B cell (primary cell): ENCODE results near the gene SLC4A5. TPM values are rescaled to one million over a fixed set of nuclear protein-coding genes. Genes with fewer than 3 reads are reported as not detected.

Source experiments
- ATAC-seq: fragments of 200-7000 bp; cut with Tn5 transposase; one replicate; pipeline ENCODE4 v1.10.0; 2021; ENCODE audit warnings: low read depth, mild to moderate bottlenecking, moderate number of reproducible peaks, moderate library complexity
- CTCF ChIA-PET: fragments of 350-600 bp; sonication (Branson Sonifier 250); formaldehyde crosslinking; loops from one replicate; lab custom pipeline; 2021; ENCODE audit warnings: antibody characterized with exemption, inconsistent platforms; lab: Charles Lee
- POLR2A ChIA-PET: fragments of 350-600 bp; sonication (Branson Sonifier 250); formaldehyde crosslinking; loops from one replicate; lab custom pipeline; 2021; ENCODE audit warnings: antibody characterized with exemption; lab: Charles Lee
- DNase-seq: peaks from one replicate; pipeline ENCODE4 v3.0.0; 2013
- H2AFZ ChIP-seq: 2 replicates; pipeline ENCODE4 v1.6.1; 2012; ENCODE audit warnings: mild to moderate bottlenecking, low read depth, low read length; ENCODE audit not compliant: insufficient read depth, poor library complexity, severe bottlenecking
- H3K27ac ChIP-seq, 2 donors: 1 replicate in 1 of 2; 2 replicates in 1 of 2; pipeline ENCODE4 v1.5.1; 2012 to 2013; ENCODE audit warnings: low read length in 2 of 2, mild to moderate bottlenecking in 2 of 2, moderate library complexity in 1 of 2
- H3K27me3 ChIP-seq, 4 experiments: fragments of 200-600 bp in 1 of 4; sonication (generic) in 1 of 4; replicated peaks in 1 of 4; 1 replicate in 2 of 4; 2 replicates in 2 of 4; pipeline versions ENCODE4 v1.6.1 to v1.7.0; 2013 to 2016; ENCODE audit warnings: low read length in 3 of 4, mild to moderate bottlenecking in 2 of 4, mixed read lengths in 1 of 4, moderate library complexity in 1 of 4; ENCODE audit not compliant: insufficient read depth in 4 of 4, control insufficient read depth in 3 of 4; ENCODE audit errors: control extremely low read depth in 1 of 4
- H3K36me3 ChIP-seq, 2 experiments: replicated peaks in 1 of 2; 1 replicate in 1 of 2; 2 replicates in 1 of 2; pipeline versions ENCODE4 v1.6.1 to v1.7.1; 2013; ENCODE audit warnings: low read length in 1 of 2; ENCODE audit not compliant: insufficient read depth in 2 of 2, control insufficient read depth in 1 of 2; ENCODE audit errors: control extremely low read depth in 1 of 2, extremely low read depth in 1 of 2
- H3K4me1 ChIP-seq, 2 donors: fragments of 200-600 bp in 1 of 2; sonication (generic) in 1 of 2; 1 replicate in 1 of 2; 2 replicates in 1 of 2; pipeline versions ENCODE4 v1.5.1 to v1.6.1; 2013 to 2017; ENCODE audit warnings: low read length in 2 of 2; ENCODE audit not compliant: control insufficient read depth in 2 of 2, insufficient read depth in 2 of 2
- H3K4me2 ChIP-seq: replicated peaks from 2 replicates; pipeline ENCODE3; 2012; ENCODE audit warnings: mild to moderate bottlenecking, low read depth, low read length; ENCODE audit not compliant: poor library complexity, severe bottlenecking
- H3K4me3 ChIP-seq, 5 experiments: fragments of 200-600 bp in 1 of 5; sonication (generic) in 1 of 5; 1 replicate in 3 of 5; 2 replicates in 2 of 5; pipeline versions ENCODE4 v1.5.1 to v1.7.0; 2011 to 2016; ENCODE audit warnings: low read length in 4 of 5, mild to moderate bottlenecking in 4 of 5, low read depth in 2 of 5, control low read depth in 1 of 5, moderate library complexity in 1 of 5; ENCODE audit not compliant: insufficient read depth in 1 of 5; ENCODE audit errors: control extremely low read depth in 1 of 5, extremely low read depth in 1 of 5
- H3K79me2 ChIP-seq: fragments of 200-600 bp; sonication (generic); one replicate; pipeline ENCODE4 v1.6.0; 2016; ENCODE audit warnings: low read length; ENCODE audit not compliant: control insufficient read depth, insufficient read depth
- H3K9ac ChIP-seq: fragments of 200-600 bp; sonication (generic); 2 replicates; pipeline ENCODE4 v1.6.1; 2017; ENCODE audit warnings: mild to moderate bottlenecking, low read length, moderate library complexity
- H3K9me3 ChIP-seq, 3 donors: one replicate each; pipeline versions ENCODE4 v1.6.1 to v1.7.1; 2013; ENCODE audit warnings: low read length in 2 of 3; ENCODE audit not compliant: control insufficient read depth in 2 of 3, insufficient read depth in 1 of 3; ENCODE audit errors: control extremely low read depth in 1 of 3
- H4K20me1 ChIP-seq: 2 replicates; pipeline ENCODE4 v1.6.0; 2012; ENCODE audit warnings: mild to moderate bottlenecking, low read length; ENCODE audit not compliant: insufficient read depth, control insufficient read depth, poor library complexity, severe bottlenecking
- H3K27ac Mint-ChIP-seq: one replicate; pipeline ENCODE4 v1.8.0; 2021; ENCODE audit warnings: mixed read lengths
- H3K27me3 Mint-ChIP-seq: one replicate; pipeline ENCODE4 v1.8.0; 2021; ENCODE audit warnings: mixed read lengths
- H3K4me1 Mint-ChIP-seq: one replicate; pipeline ENCODE4 v1.8.0; 2021; ENCODE audit warnings: mixed read lengths
- H3K4me3 Mint-ChIP-seq: one replicate; pipeline ENCODE4 v1.8.0; 2021; ENCODE audit warnings: mixed read lengths
- H3K9me3 Mint-ChIP-seq: one replicate; pipeline ENCODE4 v1.8.0; 2022; ENCODE audit warnings: mixed read lengths; ENCODE audit not compliant: insufficient read depth
- CTCF ChIP-seq: fragments of 200-600 bp; IDR thresholded peaks from one replicate; pipeline ENCODE4 v1.8.0; 2022; ENCODE audit warnings: antibody characterized with exemption, mild to moderate bottlenecking
- EZH2 ChIP-seq: IDR thresholded peaks from 2 replicates; pipeline ENCODE4 v1.6.1; 2012; ENCODE audit warnings: borderline replicate concordance, low read depth, mild to moderate bottlenecking, moderate library complexity, low read length; ENCODE audit not compliant: insufficient read depth, poor library complexity, severe bottlenecking
- WGBS: methylation state at CpG from one replicate; pipeline ENCODE4 v1.1.5; 2013; ENCODE audit warnings: missing lambda C conversion rate; ENCODE audit not compliant: insufficient coverage; 5-methylcytosine and 5-hydroxymethylcytosine counted together
- intact Hi-C: fragments of 100-400 bp; cut with micrococcal nuclease; formaldehyde crosslinking; loops from one replicate; pipeline ENCODE4 v1.10.0; 2022
- polyA plus RNA-seq: library from polyadenylated mRNA; depleted of rRNA; stranded (reverse); fragments of >200 nt; gene quantifications from 2 replicates; pipeline ENCODE4 v1.2.3, GENCODE V29; 2012
- total RNA-seq, 2 donors: library from RNA; stranded (reverse); fragments of 120-200 nt in 1 of 2; gene quantifications; 1 replicate in 1 of 2; 2 replicates in 1 of 2; pipeline versions ENCODE4 v1.2.3 to v1.2.4, GENCODE V29; 2013 to 2022

SLC4A5 gene
- total and polyA plus RNA-seq, 2 donors (not counting 1 experiment from before 2014, with no cell fraction given), result 3.3 to 9.7 TPM

DNA sequence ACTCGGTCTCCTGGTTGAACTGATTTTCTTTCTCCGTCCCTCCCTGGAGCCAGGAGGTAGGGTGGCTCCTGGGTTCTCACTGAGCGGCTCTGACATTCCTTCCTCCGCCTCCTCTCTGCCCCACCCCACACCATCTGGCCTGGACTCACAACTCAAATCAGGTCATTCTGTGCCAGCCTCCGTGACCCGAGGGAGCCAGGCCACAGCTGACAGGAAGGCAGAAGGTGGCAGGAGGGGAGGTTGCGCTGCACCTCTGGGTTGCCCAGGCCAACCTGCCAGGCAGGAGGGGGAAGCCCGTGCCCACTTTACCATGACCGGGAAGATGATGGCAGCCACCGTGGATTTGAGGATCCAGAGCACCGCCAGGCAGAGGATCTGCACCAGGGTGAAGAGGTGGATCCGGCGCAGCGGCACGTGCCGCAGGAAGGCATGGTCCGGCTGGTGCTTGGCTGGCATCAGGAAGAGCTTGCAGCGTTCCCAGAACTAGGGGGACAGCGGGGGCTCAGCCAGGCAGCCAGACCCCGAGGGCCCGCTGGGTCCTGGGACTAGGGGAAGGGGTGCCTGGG is 116.5 kb downstream of the SLC4A5 start:
- CTCF ChIA-PET, result interaction anchor here (1.1 kb wide), 1 partner anchor 108 kb away, joined by 3 read pairs; no protein-coding TSS in a partner anchor
- no peak overlapping the region for H3K27ac Mint-ChIP-seq
- no peaks in the 10 kb centered on the region for H3K4me1 ChIP-seq

More for the DNA sequence above, 116.5 kb downstream of the SLC4A5 start:
- no peak overlapping the region for H3K27ac ChIP-seq
- no peaks in the 10 kb centered on the region for H3K9me3 Mint-ChIP-seq
- POLR2A ChIA-PET, result no interaction called here
- H3K4me3 Mint-ChIP-seq, result no peak overlapping the region
- no peaks in the 10 kb centered on the region for H3K79me2 ChIP-seq
- peaks cover 0 to 2% of the 10 kb centered on the region in 2 experiments for H3K36me3 ChIP-seq
- H3K9ac ChIP-seq, result no peak overlapping the region
- DNase-seq (no peak), ATAC-seq (no peak)
- H3K27me3 ChIP-seq, result no peaks in the 10 kb centered on the region
- no peaks in the 10 kb centered on the region for H3K4me1 Mint-ChIP-seq
- no peak overlapping the region for H3K4me3 ChIP-seq
- no peak for TF ChIP-seq EZH2
- no peak for TF ChIP-seq CTCF
- H3K27me3 Mint-ChIP-seq, result no peaks in the 10 kb centered on the region
- intact Hi-C loops, result no loop called here
- no peaks in the 10 kb centered on the region for H4K20me1 ChIP-seq
- H2AFZ ChIP-seq, result no peak overlapping the region
- WGBS, result 97% methylated on average over 20 of the region's 21 CpGs
- no peak overlapping the region for H3K4me2 ChIP-seq
- H3K9me3 ChIP-seq, result no peaks in the 10 kb centered on the region
